Measurements from ENCODE around the gene APOA1. TPM values are rescaled to one million over a fixed set of nuclear protein-coding genes. Genes with fewer than 3 reads are reported as not detected.

APOA1 gene
- polyA plus RNA-seq, 1 of the 3 experiments (the other 2 are of a cell fraction), result 0.20 TPM

- no peaks in the 10 kb centered on the region for H4K20me1 ChIP-seq (ENCODE audit: insufficient read depth)
- no peak overlapping the region for H3K4me3 ChIP-seq (ENCODE audit: low read depth in 2 of 2, low read length in 1 of 2)
- H3K36me3 ChIP-seq (replicated peaks in 1 of 2; ENCODE audit: control insufficient read depth in 1 of 2, insufficient read depth in 2 of 2, low read length in 1 of 2), result peaks cover 8 to 41% of the 10 kb centered on the region in 2 experiments
- H3K9ac ChIP-seq, result no peak overlapping the region
- 98% methylated on average over 7 of the region's 12 CpGs for WGBS (ENCODE audit: low lambda C conversion rate)
- no peak overlapping the region for H3K27ac ChIP-seq (ENCODE audit: low read depth in 2 of 2, low read length in 1 of 2)
- POLR2A ChIA-PET, result interaction anchor here (0.6 kb wide), 1 partner anchor 229 kb away, joined by 3 read pairs; no protein-coding TSS in a partner anchor
- no peaks in the 10 kb centered on the region for H3K27me3 ChIP-seq (ENCODE audit: insufficient read depth)
- H3K79me2 ChIP-seq (ENCODE audit: insufficient read depth), result no peaks in the 10 kb centered on the region
- H3K9me2 ChIP-seq, result no peaks in the 10 kb centered on the region
- H2AFZ ChIP-seq (ENCODE audit: low read depth), result no peak overlapping the region
- TF ChIP-seq TAF1 (IDR thresholded peaks at IDR 0.05; ENCODE audit: borderline replicate concordance, low read depth, low read length) (no peak), GATA2 (CRISPR knock-in tag; IDR thresholded peaks at IDR 0.05) (no peak), FOXM1 (IDR thresholded peaks at IDR 0.05; ENCODE audit: low read depth) (no peak), RXRA (IDR thresholded peaks at IDR 0.05; ENCODE audit: borderline replicate concordance, low read depth) (no peak), YY1 (IDR thresholded peaks at IDR 0.05; ENCODE audit: low read depth) (no peak), SIN3A (IDR thresholded peaks at IDR 0.05; ENCODE audit: borderline replicate concordance, low read depth, low read length) (no peak), CTCF (IDR thresholded peaks at IDR 0.05) (no peak), ZBTB33 (IDR thresholded peaks at IDR 0.05; ENCODE audit: borderline replicate concordance, low read depth) (no peak)
- DNase-seq, result no peak
- H3K4me1 ChIP-seq (ENCODE audit: control insufficient read depth in 1 of 2, insufficient read depth in 2 of 2, low read depth in 1 of 2, low read length in 1 of 2), result peaks cover 0 to 28% of the 10 kb centered on the region in 2 experiments; a peak in 3 of 4 replicates
- no peaks in the 10 kb centered on the region for H3K9me3 ChIP-seq
- CTCF ChIA-PET, result interaction anchor here (1.2 to 1.5 kb wide), 3 partner anchors 9 to 256 kb away, joined by 3 to 5 read pairs (median 4); no protein-coding TSS in a partner anchor
- H3K4me2 ChIP-seq, result no peak overlapping the region
- peaks cover 23% of the 10 kb centered on the region for H3F3A ChIP-seq (replicated peaks; ENCODE audit: insufficient read depth)
Observed at GRCh38 chr11:116849060-116849459, 11.6 kb upstream of the APOA1 start.

DNA sequence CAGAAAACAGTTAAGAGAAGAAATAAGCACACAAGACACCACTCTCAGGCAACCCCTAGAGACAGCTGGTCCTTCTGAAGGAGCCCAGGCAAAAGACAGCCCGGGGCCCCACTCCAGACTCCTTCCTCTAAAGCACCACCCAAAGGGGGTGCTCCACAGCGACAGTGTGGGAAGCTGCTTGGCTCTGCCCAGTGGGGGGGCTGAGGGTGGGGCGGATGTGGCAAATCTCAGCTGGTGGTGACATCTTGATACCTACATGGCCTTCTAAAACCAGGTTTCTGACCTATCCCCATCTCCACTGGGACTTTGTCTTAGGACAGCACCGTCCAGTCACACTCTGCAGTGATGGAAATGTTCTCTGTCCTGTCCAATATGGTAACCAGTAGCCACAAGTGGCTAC, 10.2 kb upstream of the APOA1 start:
- CTCF ChIA-PET, result interaction anchor here (0.8 to 1.5 kb wide), 3 partner anchors 13 to 105 kb away, joined by 3 to 5 read pairs (median 5); partner anchors contain the start of gene APOA5

More for the DNA sequence above, 10.2 kb upstream of the APOA1 start:
- Histone ChIP-seq H3K27ac (ENCODE audit: low read depth in 2 of 2, low read length in 1 of 2) (no peak overlapping the region), H4K20me1 (ENCODE audit: insufficient read depth) (no peaks in the 10 kb centered on the region), H3K9me2 (no peaks in the 10 kb centered on the region), H3K36me3 (replicated peaks in 1 of 2; ENCODE audit: control insufficient read depth in 1 of 2, insufficient read depth in 2 of 2, low read length in 1 of 2) (peaks cover 12 to 52% of the 10 kb centered on the region in 2 experiments), H3K27me3 (ENCODE audit: insufficient read depth) (no peaks in the 10 kb centered on the region), H3K4me3 (ENCODE audit: low read depth in 2 of 2, low read length in 1 of 2) (no peak overlapping the region), H3K9ac (no peak overlapping the region), H2AFZ (ENCODE audit: low read depth) (no peak overlapping the region), H3F3A (replicated peaks; ENCODE audit: insufficient read depth) (peaks cover 8% of the 10 kb centered on the region), H3K9me3 (no peaks in the 10 kb centered on the region), H3K4me2 (no peak overlapping the region), H3K4me1 (ENCODE audit: control insufficient read depth in 1 of 2, insufficient read depth in 2 of 2, low read depth in 1 of 2, low read length in 1 of 2) (peaks cover 0 to 14% of the 10 kb centered on the region in 2 experiments; a peak in 2 of 4 replicates), H3K79me2 (ENCODE audit: insufficient read depth) (no peaks in the 10 kb centered on the region)
- no peak for DNase-seq
- 81% methylated on average over 3 of the region's 4 CpGs for WGBS (ENCODE audit: low lambda C conversion rate)
- POLR2A ChIA-PET, result no interaction called here
- TF ChIP-seq RXRA (IDR thresholded peaks at IDR 0.05; ENCODE audit: borderline replicate concordance, low read depth), result no peak
- TF ChIP-seq USF2 (IDR thresholded peaks at IDR 0.05; ENCODE audit: borderline replicate concordance, low read depth, low read length), result no peak
- no peak for TF ChIP-seq ELF1 (IDR thresholded peaks at IDR 0.05)
